GM23338 (cell line): ENCODE data around the gene GRIN2A. TPM values are rescaled to one million over a fixed set of nuclear protein-coding genes. Genes with fewer than 3 reads are reported as not detected.

Experiments used
- ATAC-seq: fragments of 200-7000 bp; cut with Tn5 transposase; 3 replicates; pipeline ENCODE4 v1.9.1; 2020
- DNase-seq: peaks from one replicate; pipeline ENCODE4 v3.0.0-alpha.2; 2015; ENCODE audit warnings: low spot score
- H2AFZ ChIP-seq: fragments of 200-600 bp; sonication (generic); 2 replicates; pipeline ENCODE4 v1.8.0; 2016; ENCODE audit warnings: antibody characterized with exemption, mild to moderate bottlenecking, moderate library complexity
- H3F3A ChIP-seq: fragments of 200-600 bp; sonication (generic); replicated peaks from 2 replicates; pipeline ENCODE4 v1.8.0; 2017; ENCODE audit warnings: antibody characterized with exemption, mixed run types, low read depth
- H3K27ac ChIP-seq: fragments of 200-600 bp; sonication (generic); 2 replicates; pipeline ENCODE4 v1.6.1; 2016; ENCODE audit warnings: low read depth
- H3K27me3 ChIP-seq: fragments of 200-600 bp; sonication (generic); 2 replicates; pipeline ENCODE4 v1.8.0; 2016; ENCODE audit warnings: mild to moderate bottlenecking, mixed run types, moderate library complexity; ENCODE audit not compliant: insufficient read depth
- H3K36me3 ChIP-seq: fragments of 200-600 bp; sonication (generic); 2 replicates; pipeline ENCODE4 v1.8.0; 2016; ENCODE audit warnings: mild to moderate bottlenecking; ENCODE audit not compliant: insufficient read depth
- H3K4me1 ChIP-seq: fragments of 200-600 bp; sonication (generic); 2 replicates; pipeline ENCODE4 v1.8.0; 2016; ENCODE audit warnings: mild to moderate bottlenecking, moderate library complexity; ENCODE audit not compliant: insufficient read depth
- H3K4me2 ChIP-seq: fragments of 200-600 bp; sonication (generic); 2 replicates; pipeline ENCODE4 v1.7.1; 2017; ENCODE audit warnings: mixed run types
- H3K4me3 ChIP-seq: fragments of 200-600 bp; sonication (generic); 2 replicates; pipeline ENCODE4 v1.6.1; 2016; ENCODE audit warnings: mixed run types
- H3K79me2 ChIP-seq: fragments of 200-600 bp; sonication (generic); replicated peaks from 2 replicates; pipeline ENCODE4 v1.8.0; 2017; ENCODE audit warnings: mild to moderate bottlenecking; ENCODE audit not compliant: insufficient read depth
- H3K9me2 ChIP-seq: fragments of 200-600 bp; sonication (generic); 2 replicates; pipeline ENCODE4 v1.8.0; 2017; ENCODE audit not compliant: insufficient read depth
- H4K20me1 ChIP-seq: fragments of 200-600 bp; sonication (generic); replicated peaks from 2 replicates; pipeline ENCODE4 v1.8.0; 2017; ENCODE audit warnings: mild to moderate bottlenecking; ENCODE audit not compliant: insufficient read depth
- H3K27ac Mint-ChIP-seq: 2 replicates; pipeline ENCODE4 v1.8.0; 2020; ENCODE audit warnings: inconsistent platforms, mild to moderate bottlenecking, moderate library complexity, mixed read lengths
- H3K27me3 Mint-ChIP-seq: 3 replicates; pipeline ENCODE4 v1.8.0; 2022; ENCODE audit warnings: low read depth, mild to moderate bottlenecking, moderate library complexity, mixed read lengths, inconsistent platforms; ENCODE audit not compliant: insufficient read depth, poor library complexity
- H3K36me3 Mint-ChIP-seq: 3 replicates; pipeline ENCODE4 v1.8.0; 2021; ENCODE audit warnings: low read depth, mild to moderate bottlenecking, inconsistent platforms, moderate library complexity, mixed read lengths
- H3K4me1 Mint-ChIP-seq: 3 replicates; pipeline ENCODE4 v1.8.0; 2020; ENCODE audit warnings: mild to moderate bottlenecking, inconsistent platforms, mixed read lengths
- H3K4me3 Mint-ChIP-seq: 3 replicates; pipeline ENCODE4 v1.8.0; 2021; ENCODE audit warnings: moderate library complexity, mild to moderate bottlenecking, inconsistent platforms, mixed read lengths
- H3K9me3 Mint-ChIP-seq: 3 replicates; pipeline ENCODE4 v1.8.0; 2020; ENCODE audit warnings: moderate library complexity, mild to moderate bottlenecking, inconsistent platforms, mixed read lengths
- CREB1 ChIP-seq: fragments of 250-450 bp; sonication (Bioruptor Pico); IDR thresholded peaks from 2 replicates; pipeline ENCODE4 v1.5.0; 2020; ENCODE audit warnings: low read depth, mild to moderate bottlenecking, moderate library complexity
- EZH2 ChIP-seq: fragments of 200-600 bp; sonication (generic); IDR thresholded peaks from one replicate; pipeline ENCODE4 v1.8.0; 2017; ENCODE audit warnings: antibody characterized with exemption, mild to moderate bottlenecking, low read depth; ENCODE audit not compliant: unreplicated experiment
- EZH2phosphoT487 ChIP-seq: fragments of 200-600 bp; sonication (generic); IDR thresholded peaks from one replicate; pipeline ENCODE4 v1.8.1; 2018; ENCODE audit warnings: antibody characterized with exemption; ENCODE audit not compliant: unreplicated experiment
- NANOG ChIP-seq: IDR thresholded peaks from 2 replicates; pipeline ENCODE4 v1.6.1; 2016; ENCODE audit warnings: antibody characterized with exemption, borderline replicate concordance
- POLR2AphosphoS5 ChIP-seq: IDR thresholded peaks from 2 replicates; pipeline ENCODE4 v1.6.1; 2016; ENCODE audit warnings: antibody characterized with exemption, low read depth
- STAT1 ChIP-seq: IDR thresholded peaks from one replicate; pipeline ENCODE4 v1.6.1; 2016; ENCODE audit warnings: antibody characterized with exemption; ENCODE audit not compliant: unreplicated experiment
- ZNF114 ChIP-seq: fragments of 250-450 bp; sonication (Bioruptor Pico); IDR thresholded peaks from 2 replicates; pipeline ENCODE4 v1.5.0; 2020; ENCODE audit warnings: mild to moderate bottlenecking, moderate library complexity
- polyA plus RNA-seq: library from polyadenylated mRNA; unstranded; fragments of >200 nt; fragmentation: Nextera tagmentation; extraction: Ambion mirVana; gene quantifications from 2 replicates; pipeline ENCODE4 v1.2.1, GENCODE V29; 2016
- total RNA-seq: library from RNA; depleted of rRNA; stranded (reverse); fragments of >200 nt; shearing (Covaris generic); gene quantifications from 2 replicates; pipeline ENCODE4 v1.2.3, GENCODE V29; 2014
- TF ChIP-seq, protein P1 (sequence below): fragments of 250-450 bp; sonication (Bioruptor Pico); IDR thresholded peaks from 2 replicates; pipeline ENCODE4 v1.5.0; 2020; ENCODE audit warnings: mild to moderate bottlenecking, moderate library complexity
- TF ChIP-seq, protein P2 (sequence below): IDR thresholded peaks from one replicate; pipeline ENCODE4 v1.6.1; 2018; ENCODE audit warnings: antibody characterized with exemption; ENCODE audit not compliant: unreplicated experiment
- TF ChIP-seq, protein P3 (sequence below): IDR thresholded peaks from 2 replicates; pipeline ENCODE4 v1.6.1; 2016; ENCODE audit warnings: antibody characterized with exemption
- TF ChIP-seq, protein P4 (sequence below), 2 experiments: fragments of 200-600 bp in 1 of 2; sonication (generic) in 1 of 2; conservative IDR thresholded peaks; 2 replicates each; pipeline versions ENCODE4 v1.5.1 to v1.6.1; 2016 to 2017; ENCODE audit warnings: antibody characterized with exemption in 2 of 2, low read depth in 2 of 2, mild to moderate bottlenecking in 2 of 2, moderate library complexity in 1 of 2

The GRIN2A gene
- total and polyA plus RNA-seq, 2 experiments from 2014 or later = 0.89 to 5.1 TPM

DNA sequence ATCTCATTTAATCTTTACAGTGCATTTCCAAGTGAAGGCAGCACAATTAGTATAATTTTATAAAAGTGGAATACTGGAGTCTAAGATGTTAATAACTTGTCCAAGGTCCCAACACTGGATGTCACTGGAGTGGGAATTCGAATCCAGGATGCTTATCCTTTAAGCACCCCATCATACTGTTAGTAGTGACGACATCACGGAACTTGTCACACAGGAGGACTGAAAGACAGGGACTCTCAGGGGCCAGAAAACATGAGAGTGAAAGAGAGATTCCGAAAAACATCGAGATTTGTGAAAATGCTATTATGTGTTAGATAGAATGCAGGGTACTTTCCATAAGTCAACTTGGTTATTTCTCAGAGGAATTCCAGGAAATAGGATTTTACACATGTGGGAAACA is 374.0 kb downstream of the GRIN2A start:
- no peaks in the 10 kb centered on the region for H3K36me3 ChIP-seq
- DNase-seq (no peak), ATAC-seq (no peak)
- no peaks in the 10 kb centered on the region; the same call in 1 of the 2 replicates for H3K9me2 ChIP-seq
- H3K4me2 ChIP-seq = no peak overlapping the region
- no peaks in the 10 kb centered on the region for H4K20me1 ChIP-seq
- Mint-ChIP-seq H3K27me3 (peaks cover 1% of the 10 kb centered on the region), H3K4me3 (no peak overlapping the region), H3K9me3 (peaks cover 8% of the 10 kb centered on the region; the same call in 1 of the 3 replicates), H3K27ac (no peak overlapping the region), H3K4me1 (no peaks in the 10 kb centered on the region), H3K36me3 (peaks cover 11% of the 10 kb centered on the region; the same call in 1 of the 3 replicates)
- no peaks in the 10 kb centered on the region for H3K79me2 ChIP-seq
- no peaks in the 10 kb centered on the region for H3K4me1 ChIP-seq
- H3K27me3 ChIP-seq = no peaks in the 10 kb centered on the region
- no peak overlapping the region for H2AFZ ChIP-seq
- TF ChIP-seq CREB1 (CRISPR knock-in tag) (no peak), EZH2 (no peak), STAT1 (no peak), NANOG (no peak), POLR2AphosphoS5 (no peak), ZNF114 (CRISPR knock-in tag) (no peak), EZH2phosphoT487 (no peak)
- TF ChIP-seq, protein P1, sequence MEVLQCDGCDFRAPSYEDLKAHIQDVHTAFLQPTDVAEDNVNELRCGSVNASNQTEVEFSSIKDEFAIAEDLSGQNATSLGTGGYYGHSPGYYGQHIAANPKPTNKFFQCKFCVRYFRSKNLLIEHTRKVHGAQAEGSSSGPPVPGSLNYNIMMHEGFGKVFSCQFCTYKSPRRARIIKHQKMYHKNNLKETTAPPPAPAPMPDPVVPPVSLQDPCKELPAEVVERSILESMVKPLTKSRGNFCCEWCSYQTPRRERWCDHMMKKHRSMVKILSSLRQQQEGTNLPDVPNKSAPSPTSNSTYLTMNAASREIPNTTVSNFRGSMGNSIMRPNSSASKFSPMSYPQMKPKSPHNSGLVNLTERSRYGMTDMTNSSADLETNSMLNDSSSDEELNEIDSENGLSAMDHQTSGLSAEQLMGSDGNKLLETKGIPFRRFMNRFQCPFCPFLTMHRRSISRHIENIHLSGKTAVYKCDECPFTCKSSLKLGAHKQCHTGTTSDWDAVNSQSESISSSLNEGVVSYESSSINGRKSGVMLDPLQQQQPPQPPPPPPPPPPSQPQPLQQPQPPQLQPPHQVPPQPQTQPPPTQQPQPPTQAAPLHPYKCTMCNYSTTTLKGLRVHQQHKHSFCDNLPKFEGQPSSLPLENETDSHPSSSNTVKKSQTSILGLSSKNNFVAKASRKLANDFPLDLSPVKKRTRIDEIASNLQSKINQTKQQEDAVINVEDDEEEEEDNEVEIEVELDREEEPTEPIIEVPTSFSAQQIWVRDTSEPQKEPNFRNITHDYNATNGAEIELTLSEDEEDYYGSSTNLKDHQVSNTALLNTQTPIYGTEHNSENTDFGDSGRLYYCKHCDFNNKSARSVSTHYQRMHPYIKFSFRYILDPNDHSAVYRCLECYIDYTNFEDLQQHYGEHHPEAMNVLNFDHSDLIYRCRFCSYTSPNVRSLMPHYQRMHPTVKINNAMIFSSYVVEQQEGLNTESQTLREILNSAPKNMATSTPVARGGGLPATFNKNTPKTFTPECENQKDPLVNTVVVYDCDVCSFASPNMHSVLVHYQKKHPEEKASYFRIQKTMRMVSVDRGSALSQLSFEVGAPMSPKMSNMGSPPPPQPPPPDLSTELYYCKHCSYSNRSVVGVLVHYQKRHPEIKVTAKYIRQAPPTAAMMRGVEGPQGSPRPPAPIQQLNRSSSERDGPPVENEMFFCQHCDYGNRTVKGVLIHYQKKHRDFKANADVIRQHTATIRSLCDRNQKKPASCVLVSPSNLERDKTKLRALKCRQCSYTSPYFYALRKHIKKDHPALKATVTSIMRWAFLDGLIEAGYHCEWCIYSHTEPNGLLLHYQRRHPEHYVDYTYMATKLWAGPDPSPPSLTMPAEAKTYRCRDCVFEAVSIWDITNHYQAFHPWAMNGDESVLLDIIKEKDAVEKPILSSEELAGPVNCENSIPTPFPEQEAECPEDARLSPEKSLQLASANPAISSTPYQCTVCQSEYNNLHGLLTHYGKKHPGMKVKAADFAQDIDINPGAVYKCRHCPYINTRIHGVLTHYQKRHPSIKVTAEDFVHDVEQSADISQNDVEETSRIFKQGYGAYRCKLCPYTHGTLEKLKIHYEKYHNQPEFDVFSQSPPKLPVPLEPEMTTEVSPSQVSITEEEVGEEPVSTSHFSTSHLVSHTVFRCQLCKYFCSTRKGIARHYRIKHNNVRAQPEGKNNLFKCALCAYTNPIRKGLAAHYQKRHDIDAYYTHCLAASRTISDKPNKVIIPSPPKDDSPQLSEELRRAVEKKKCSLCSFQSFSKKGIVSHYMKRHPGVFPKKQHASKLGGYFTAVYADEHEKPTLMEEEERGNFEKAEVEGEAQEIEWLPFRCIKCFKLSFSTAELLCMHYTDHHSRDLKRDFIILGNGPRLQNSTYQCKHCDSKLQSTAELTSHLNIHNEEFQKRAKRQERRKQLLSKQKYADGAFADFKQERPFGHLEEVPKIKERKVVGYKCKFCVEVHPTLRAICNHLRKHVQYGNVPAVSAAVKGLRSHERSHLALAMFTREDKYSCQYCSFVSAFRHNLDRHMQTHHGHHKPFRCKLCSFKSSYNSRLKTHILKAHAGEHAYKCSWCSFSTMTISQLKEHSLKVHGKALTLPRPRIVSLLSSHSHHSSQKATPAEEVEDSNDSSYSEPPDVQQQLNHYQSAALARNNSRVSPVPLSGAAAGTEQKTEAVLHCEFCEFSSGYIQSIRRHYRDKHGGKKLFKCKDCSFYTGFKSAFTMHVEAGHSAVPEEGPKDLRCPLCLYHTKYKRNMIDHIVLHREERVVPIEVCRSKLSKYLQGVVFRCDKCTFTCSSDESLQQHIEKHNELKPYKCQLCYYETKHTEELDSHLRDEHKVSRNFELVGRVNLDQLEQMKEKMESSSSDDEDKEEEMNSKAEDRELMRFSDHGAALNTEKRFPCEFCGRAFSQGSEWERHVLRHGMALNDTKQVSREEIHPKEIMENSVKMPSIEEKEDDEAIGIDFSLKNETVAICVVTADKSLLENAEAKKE (CRISPR knock-in tag) = no peak
- TF ChIP-seq, protein P2, sequence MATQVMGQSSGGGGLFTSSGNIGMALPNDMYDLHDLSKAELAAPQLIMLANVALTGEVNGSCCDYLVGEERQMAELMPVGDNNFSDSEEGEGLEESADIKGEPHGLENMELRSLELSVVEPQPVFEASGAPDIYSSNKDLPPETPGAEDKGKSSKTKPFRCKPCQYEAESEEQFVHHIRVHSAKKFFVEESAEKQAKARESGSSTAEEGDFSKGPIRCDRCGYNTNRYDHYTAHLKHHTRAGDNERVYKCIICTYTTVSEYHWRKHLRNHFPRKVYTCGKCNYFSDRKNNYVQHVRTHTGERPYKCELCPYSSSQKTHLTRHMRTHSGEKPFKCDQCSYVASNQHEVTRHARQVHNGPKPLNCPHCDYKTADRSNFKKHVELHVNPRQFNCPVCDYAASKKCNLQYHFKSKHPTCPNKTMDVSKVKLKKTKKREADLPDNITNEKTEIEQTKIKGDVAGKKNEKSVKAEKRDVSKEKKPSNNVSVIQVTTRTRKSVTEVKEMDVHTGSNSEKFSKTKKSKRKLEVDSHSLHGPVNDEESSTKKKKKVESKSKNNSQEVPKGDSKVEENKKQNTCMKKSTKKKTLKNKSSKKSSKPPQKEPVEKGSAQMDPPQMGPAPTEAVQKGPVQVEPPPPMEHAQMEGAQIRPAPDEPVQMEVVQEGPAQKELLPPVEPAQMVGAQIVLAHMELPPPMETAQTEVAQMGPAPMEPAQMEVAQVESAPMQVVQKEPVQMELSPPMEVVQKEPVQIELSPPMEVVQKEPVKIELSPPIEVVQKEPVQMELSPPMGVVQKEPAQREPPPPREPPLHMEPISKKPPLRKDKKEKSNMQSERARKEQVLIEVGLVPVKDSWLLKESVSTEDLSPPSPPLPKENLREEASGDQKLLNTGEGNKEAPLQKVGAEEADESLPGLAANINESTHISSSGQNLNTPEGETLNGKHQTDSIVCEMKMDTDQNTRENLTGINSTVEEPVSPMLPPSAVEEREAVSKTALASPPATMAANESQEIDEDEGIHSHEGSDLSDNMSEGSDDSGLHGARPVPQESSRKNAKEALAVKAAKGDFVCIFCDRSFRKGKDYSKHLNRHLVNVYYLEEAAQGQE = no peak
- TF ChIP-seq, protein P3, sequence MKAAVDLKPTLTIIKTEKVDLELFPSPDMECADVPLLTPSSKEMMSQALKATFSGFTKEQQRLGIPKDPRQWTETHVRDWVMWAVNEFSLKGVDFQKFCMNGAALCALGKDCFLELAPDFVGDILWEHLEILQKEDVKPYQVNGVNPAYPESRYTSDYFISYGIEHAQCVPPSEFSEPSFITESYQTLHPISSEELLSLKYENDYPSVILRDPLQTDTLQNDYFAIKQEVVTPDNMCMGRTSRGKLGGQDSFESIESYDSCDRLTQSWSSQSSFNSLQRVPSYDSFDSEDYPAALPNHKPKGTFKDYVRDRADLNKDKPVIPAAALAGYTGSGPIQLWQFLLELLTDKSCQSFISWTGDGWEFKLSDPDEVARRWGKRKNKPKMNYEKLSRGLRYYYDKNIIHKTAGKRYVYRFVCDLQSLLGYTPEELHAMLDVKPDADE = no peak
- TF ChIP-seq, protein P4, sequence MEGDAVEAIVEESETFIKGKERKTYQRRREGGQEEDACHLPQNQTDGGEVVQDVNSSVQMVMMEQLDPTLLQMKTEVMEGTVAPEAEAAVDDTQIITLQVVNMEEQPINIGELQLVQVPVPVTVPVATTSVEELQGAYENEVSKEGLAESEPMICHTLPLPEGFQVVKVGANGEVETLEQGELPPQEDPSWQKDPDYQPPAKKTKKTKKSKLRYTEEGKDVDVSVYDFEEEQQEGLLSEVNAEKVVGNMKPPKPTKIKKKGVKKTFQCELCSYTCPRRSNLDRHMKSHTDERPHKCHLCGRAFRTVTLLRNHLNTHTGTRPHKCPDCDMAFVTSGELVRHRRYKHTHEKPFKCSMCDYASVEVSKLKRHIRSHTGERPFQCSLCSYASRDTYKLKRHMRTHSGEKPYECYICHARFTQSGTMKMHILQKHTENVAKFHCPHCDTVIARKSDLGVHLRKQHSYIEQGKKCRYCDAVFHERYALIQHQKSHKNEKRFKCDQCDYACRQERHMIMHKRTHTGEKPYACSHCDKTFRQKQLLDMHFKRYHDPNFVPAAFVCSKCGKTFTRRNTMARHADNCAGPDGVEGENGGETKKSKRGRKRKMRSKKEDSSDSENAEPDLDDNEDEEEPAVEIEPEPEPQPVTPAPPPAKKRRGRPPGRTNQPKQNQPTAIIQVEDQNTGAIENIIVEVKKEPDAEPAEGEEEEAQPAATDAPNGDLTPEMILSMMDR (conservative IDR thresholded peaks at IDR 0.05; ENCODE audit: low read depth in 2 of 2) = no peak
- no peak overlapping the region for H3K4me3 ChIP-seq
- H3F3A ChIP-seq = no peaks in the 10 kb centered on the region
- H3K27ac ChIP-seq = no peak overlapping the region
